Activated T-helper 17 cell treated with anti-CD3 and anti-CD28 coated beads, Interleukin-2, amount 50 U/mL, for 72 hours (primary cell): Measurements from ENCODE around the gene KCTD19. TPM values are rescaled to one million over a fixed set of nuclear protein-coding genes. Genes with fewer than 3 reads are reported as not detected.

Experiments used
- ATAC-seq: fragments of 150-1000 bp; cut with Tn5 transposase; replicated peaks from 2 replicates; pipeline ENCODE4 v1.10.0; 2021; ENCODE audit warnings: mild to moderate bottlenecking, moderate library complexity
- H3K27ac Mint-ChIP-seq: one replicate; pipeline ENCODE4 v1.8.0; 2022; ENCODE audit warnings: mixed read lengths
- H3K27me3 Mint-ChIP-seq: one replicate; pipeline ENCODE4 v1.8.0; 2022; ENCODE audit warnings: mixed read lengths
- H3K36me3 Mint-ChIP-seq: one replicate; pipeline ENCODE4 v1.8.0; 2022; ENCODE audit warnings: low read depth, mild to moderate bottlenecking, mixed read lengths
- H3K4me1 Mint-ChIP-seq: one replicate; pipeline ENCODE4 v1.8.0; 2022; ENCODE audit warnings: mixed read lengths
- H3K4me3 Mint-ChIP-seq: one replicate; pipeline ENCODE4 v1.8.0; 2022; ENCODE audit warnings: mild to moderate bottlenecking, mixed read lengths
- H3K9me3 Mint-ChIP-seq: one replicate; pipeline ENCODE4 v1.8.0; 2022; ENCODE audit warnings: mixed read lengths
- total RNA-seq, 2 donors: library from RNA; stranded (reverse); gene quantifications; one replicate each; pipeline ENCODE4 v1.2.3, GENCODE V29; 2022

KCTD19 gene
- total RNA-seq, 2 donors from 2014 or later = 0.50 to 4.4 TPM

GRCh38 chr16:67248401-67249177 lies 78.0 kb downstream of the KCTD19 start, which contains the start of gene SLC9A5:
TSS of gene SLC9A5 (plus strand) at chr16:67248979. CDS start at chr16:67249015, 36 bp downstream.
- no peaks in the 10 kb centered on the region for H3K9me3 Mint-ChIP-seq
- peaks cover 3% of the 10 kb centered on the region for H3K27me3 Mint-ChIP-seq
- peak within 1 kb of the TSS; percentile 94 for H3K27ac Mint-ChIP-seq
- H3K36me3 Mint-ChIP-seq = peaks cover 25% of the 10 kb centered on the region
- H3K4me1 Mint-ChIP-seq = peaks cover 30% of the 10 kb centered on the region
- peak within 1 kb of the TSS; percentile 99 for H3K4me3 Mint-ChIP-seq
- no peak for ATAC-seq

GRCh38 chr16:67248073-67248400 lies 78.5 kb downstream of the KCTD19 start:
- H3K27me3 Mint-ChIP-seq = peaks cover 3% of the 10 kb centered on the region
- H3K36me3 Mint-ChIP-seq = peaks cover 25% of the 10 kb centered on the region
- peaks cover 30% of the 10 kb centered on the region for H3K4me1 Mint-ChIP-seq
- H3K27ac Mint-ChIP-seq = peak overlapping the region; percentile 94
- H3K9me3 Mint-ChIP-seq = no peaks in the 10 kb centered on the region
- H3K4me3 Mint-ChIP-seq = peak overlapping the region; percentile 99
- no peak for ATAC-seq

GRCh38 chr16:67247192-67248072 lies 79.1 kb downstream of the KCTD19 start, which contains the start of gene FHOD1:
TSS of gene FHOD1 (minus strand) at chr16:67247481. CDS start at chr16:67247410, 71 bp downstream.
- H3K27ac Mint-ChIP-seq = peak within 1 kb of the TSS; percentile 94
- no peaks in the 10 kb centered on the region for H3K9me3 Mint-ChIP-seq
- peaks cover 3% of the 10 kb centered on the region for H3K27me3 Mint-ChIP-seq
- peaks cover 33% of the 10 kb centered on the region for H3K4me1 Mint-ChIP-seq
- peaks cover 29% of the 10 kb centered on the region for H3K36me3 Mint-ChIP-seq
- H3K4me3 Mint-ChIP-seq = peak within 1 kb of the TSS; percentile 99
- peak; percentile 71 for ATAC-seq

GRCh38 chr16:67246756-67247191 lies 79.8 kb downstream of the KCTD19 start:
- peak; percentile 11 for ATAC-seq
- peaks cover 31% of the 10 kb centered on the region for H3K36me3 Mint-ChIP-seq
- no peaks in the 10 kb centered on the region for H3K9me3 Mint-ChIP-seq
- peak overlapping the region; percentile 94 for H3K27ac Mint-ChIP-seq
- H3K4me3 Mint-ChIP-seq = peak overlapping the region; percentile 99
- H3K4me1 Mint-ChIP-seq = peaks cover 35% of the 10 kb centered on the region
- peaks cover 3% of the 10 kb centered on the region for H3K27me3 Mint-ChIP-seq

- Mint-ChIP-seq H3K4me3 (peak overlapping the region; percentile 99), H3K9me3 (no peaks in the 10 kb centered on the region), H3K27ac (peak overlapping the region; percentile 94), H3K27me3 (peaks cover 3% of the 10 kb centered on the region), H3K36me3 (peaks cover 37% of the 10 kb centered on the region), H3K4me1 (peaks cover 40% of the 10 kb centered on the region)
- peak; percentile 38 for ATAC-seq
These were observed 80.3 kb downstream of the KCTD19 start for GRCh38 chr16:67246081-67246755.

GRCh38 chr16:67245674-67246080 lies 80.9 kb downstream of the KCTD19 start:
- Mint-ChIP-seq H3K27ac (peak overlapping the region; percentile 94), H3K4me1 (peaks cover 42% of the 10 kb centered on the region)
- no peak for ATAC-seq

GRCh38 chr16:67245186-67245585 lies 81.4 kb downstream of the KCTD19 start:
- no peaks in the 10 kb centered on the region for H3K9me3 Mint-ChIP-seq
- H3K36me3 Mint-ChIP-seq = peaks cover 46% of the 10 kb centered on the region
- peak overlapping the region; percentile 99 for H3K4me3 Mint-ChIP-seq
- H3K27me3 Mint-ChIP-seq = peaks cover 3% of the 10 kb centered on the region
- ATAC-seq = no peak
- H3K4me1 Mint-ChIP-seq = peaks cover 42% of the 10 kb centered on the region
- H3K27ac Mint-ChIP-seq = peak overlapping the region; percentile 94

More at GRCh38 chr16:67245674-67246080, 80.9 kb downstream of the KCTD19 start:
- Mint-ChIP-seq H3K27me3 (peaks cover 3% of the 10 kb centered on the region), H3K9me3 (no peaks in the 10 kb centered on the region), H3K4me3 (peak overlapping the region; percentile 99), H3K36me3 (peaks cover 41% of the 10 kb centered on the region)

- Mint-ChIP-seq H3K36me3 (peaks cover 52% of the 10 kb centered on the region), H3K4me3 (peak overlapping the region; percentile 99), H3K27me3 (no peaks in the 10 kb centered on the region), H3K9me3 (no peaks in the 10 kb centered on the region), H3K27ac (peak overlapping the region; percentile 94), H3K4me1 (peaks cover 36% of the 10 kb centered on the region)
- peak; percentile 70 for ATAC-seq
These were observed 82.0 kb downstream of the KCTD19 start for GRCh38 chr16:67244387-67245185.

- Mint-ChIP-seq H3K27ac (peak overlapping the region; percentile 94), H3K4me1 (peaks cover 33% of the 10 kb centered on the region), H3K36me3 (peaks cover 63% of the 10 kb centered on the region), H3K4me3 (peak overlapping the region; percentile 99), H3K27me3 (no peaks in the 10 kb centered on the region), H3K9me3 (no peaks in the 10 kb centered on the region)
- ATAC-seq = no peak
These were observed 83.1 kb downstream of the KCTD19 start for GRCh38 chr16:67243481-67243880.

GRCh38 chr16:67242138-67242730 lies 84.3 kb downstream of the KCTD19 start:
- Mint-ChIP-seq H3K27me3 (no peaks in the 10 kb centered on the region), H3K36me3 (peaks cover 69% of the 10 kb centered on the region), H3K4me3 (peak overlapping the region; percentile 52), H3K9me3 (no peaks in the 10 kb centered on the region), H3K4me1 (peaks cover 22% of the 10 kb centered on the region), H3K27ac (peak overlapping the region; percentile 90)
- no peak for ATAC-seq

GRCh38 chr16:67241008-67241900 lies 85.3 kb downstream of the KCTD19 start:
- Mint-ChIP-seq H3K27ac (peak overlapping the region; percentile 89), H3K36me3 (peaks cover 78% of the 10 kb centered on the region), H3K4me1 (peaks cover 24% of the 10 kb centered on the region), H3K9me3 (no peaks in the 10 kb centered on the region), H3K4me3 (peak overlapping the region; percentile 42), H3K27me3 (no peaks in the 10 kb centered on the region)
- ATAC-seq = no peak

- Mint-ChIP-seq H3K4me3 (no peak overlapping the region), H3K27ac (no peak overlapping the region), H3K27me3 (no peaks in the 10 kb centered on the region), H3K36me3 (peaks cover 81% of the 10 kb centered on the region), H3K9me3 (no peaks in the 10 kb centered on the region), H3K4me1 (peaks cover 29% of the 10 kb centered on the region)
- no peak for ATAC-seq
These were observed 86.0 kb downstream of the KCTD19 start for GRCh38 chr16:67240506-67240905.
